ENCODE data around the gene DCC. TPM values are rescaled to one million over a fixed set of nuclear protein-coding genes. Genes with fewer than 3 reads are reported as not detected.

The DCC gene
- total and polyA plus RNA-seq, 5 donors from 2014 or later, result not detected

DNA sequence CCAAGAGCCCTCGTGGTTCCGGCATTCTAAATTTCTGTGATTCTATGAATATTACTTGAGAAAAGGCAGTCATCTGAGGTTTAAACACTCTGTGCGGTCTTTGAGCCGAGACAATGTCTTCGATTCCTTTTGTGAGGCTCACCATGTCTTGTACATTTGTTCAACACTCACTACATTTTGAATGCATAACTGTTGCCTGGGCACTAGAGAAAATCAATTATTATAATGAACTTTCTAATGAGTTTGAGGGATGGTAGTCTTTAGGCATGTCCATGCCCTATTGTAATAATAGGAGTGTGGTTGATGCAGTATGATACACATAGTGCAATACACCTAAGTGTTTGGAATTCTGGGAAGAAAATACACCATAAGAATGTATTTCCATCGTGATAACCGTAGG is 1181.1 kb downstream of the DCC start:
- H3K36me3 ChIP-seq (ENCODE audit: control insufficient read depth, insufficient read depth, low read length), result no peaks in the 10 kb centered on the region
- no peak overlapping the region for H3K27ac Mint-ChIP-seq
- H3K27me3 ChIP-seq (ENCODE audit: control insufficient read depth, insufficient read depth, low read length), result no peaks in the 10 kb centered on the region
- H3K27me3 Mint-ChIP-seq, result no peaks in the 10 kb centered on the region
- no peak for DNase-seq
- H3K4me1 Mint-ChIP-seq, result no peaks in the 10 kb centered on the region
- no peak overlapping the region for H3K4me3 ChIP-seq (ENCODE audit: low read depth, low read length)
- no peak overlapping the region for H3K4me3 Mint-ChIP-seq
- no peaks in the 10 kb centered on the region for H3K36me3 Mint-ChIP-seq
- peaks cover 0 to 9% (median 4%) of the 10 kb centered on the region in 7 donors for H3K9me3 Mint-ChIP-seq
- no peak for ATAC-seq (ENCODE audit: low read depth in 2 of 2)
- H3K9me3 ChIP-seq (ENCODE audit: control insufficient read depth in 2 of 2, low read length in 2 of 2), result no peaks in the 10 kb centered on the region
- no peak overlapping the region for H3K27ac ChIP-seq (ENCODE audit: insufficient read depth, low read length, poor library complexity, severe bottlenecking)
- no peaks in the 10 kb centered on the region for H3K4me1 ChIP-seq (ENCODE audit: control insufficient read depth, insufficient read depth, low read length, poor library complexity, severe bottlenecking)

DNA sequence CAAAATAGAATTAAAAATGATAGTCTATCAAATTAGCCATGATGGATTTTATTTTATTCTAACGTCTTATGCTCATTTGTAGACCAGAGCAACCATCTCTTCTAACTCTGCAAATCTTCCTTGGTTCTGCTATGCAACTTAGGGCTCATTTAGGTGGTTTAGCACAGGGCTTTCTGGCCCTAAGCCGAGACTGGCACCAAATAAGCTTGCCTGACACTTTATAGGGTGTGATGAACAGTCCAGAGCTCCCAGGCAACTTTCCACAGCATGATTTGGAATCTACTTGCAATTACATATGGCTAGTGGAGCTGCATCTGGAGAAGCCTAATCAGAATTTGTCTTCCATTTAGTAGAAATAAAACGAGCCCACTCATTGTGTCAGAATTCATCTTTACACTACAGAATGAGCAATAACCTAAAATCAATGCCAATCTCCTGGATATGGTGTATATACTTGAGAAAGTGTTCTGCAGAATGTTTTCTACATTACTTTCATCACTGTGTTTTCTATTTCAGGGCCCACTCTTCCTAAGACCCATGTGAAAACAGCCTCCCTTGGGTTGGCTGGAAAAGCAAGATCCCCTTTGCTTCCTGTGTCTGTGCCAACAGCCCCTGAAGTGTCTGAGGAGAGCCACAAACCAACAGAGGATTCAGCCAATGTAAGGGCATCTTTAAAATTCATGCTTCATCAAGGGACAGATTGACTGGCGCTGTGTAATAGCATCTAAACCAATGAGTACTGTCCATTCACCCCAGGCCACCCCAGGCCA is 1186.3 kb downstream of the DCC start:
- ATAC-seq (ENCODE audit: low read depth in 2 of 2) (no peak), DNase-seq (no peak)
- Mint-ChIP-seq H3K4me1 (no peaks in the 10 kb centered on the region), H3K4me3 (no peak overlapping the region), H3K36me3 (no peaks in the 10 kb centered on the region), H3K27me3 (no peaks in the 10 kb centered on the region), H3K27ac (no peak overlapping the region), H3K9me3 (peaks cover 0 to 6% (median 0%) of the 10 kb centered on the region in 7 donors)
- Histone ChIP-seq H3K9me3 (ENCODE audit: control insufficient read depth in 2 of 2, low read length in 2 of 2) (no peaks in the 10 kb centered on the region), H3K27me3 (ENCODE audit: control insufficient read depth, insufficient read depth, low read length) (no peaks in the 10 kb centered on the region), H3K4me3 (ENCODE audit: low read depth, low read length) (no peak overlapping the region), H3K36me3 (ENCODE audit: control insufficient read depth, insufficient read depth, low read length) (no peaks in the 10 kb centered on the region), H3K4me1 (ENCODE audit: control insufficient read depth, insufficient read depth, low read length, poor library complexity, severe bottlenecking) (no peaks in the 10 kb centered on the region), H3K27ac (ENCODE audit: insufficient read depth, low read length, poor library complexity, severe bottlenecking) (no peak overlapping the region)

DNA sequence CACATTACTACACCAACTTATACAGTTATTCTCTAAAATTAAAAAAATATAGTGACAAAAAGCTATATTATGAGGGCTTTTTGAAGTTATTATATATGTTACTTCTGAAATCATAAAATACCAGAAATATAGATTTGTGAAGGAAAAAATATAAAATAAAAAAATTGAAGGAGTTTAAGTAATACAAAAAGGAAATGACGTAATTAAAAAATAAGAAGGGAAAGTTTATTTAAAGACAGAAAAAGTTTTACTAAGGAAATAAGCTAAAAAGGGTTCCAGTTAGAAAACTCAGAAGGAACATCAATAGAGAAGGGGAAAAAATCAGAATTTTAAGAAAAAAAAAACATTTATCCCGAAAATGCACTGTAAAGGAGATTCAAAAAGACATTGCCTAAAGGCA is 1187.4 kb downstream of the DCC start:
- no peaks in the 10 kb centered on the region for H3K36me3 Mint-ChIP-seq
- no peak for ATAC-seq (ENCODE audit: low read depth in 2 of 2)
- Histone ChIP-seq H3K27ac (ENCODE audit: insufficient read depth, low read length, poor library complexity, severe bottlenecking) (no peak overlapping the region), H3K4me3 (ENCODE audit: low read depth, low read length) (no peak overlapping the region), H3K9me3 (ENCODE audit: control insufficient read depth in 2 of 2, low read length in 2 of 2) (no peaks in the 10 kb centered on the region), H3K27me3 (ENCODE audit: control insufficient read depth, insufficient read depth, low read length) (no peaks in the 10 kb centered on the region), H3K4me1 (ENCODE audit: control insufficient read depth, insufficient read depth, low read length, poor library complexity, severe bottlenecking) (no peaks in the 10 kb centered on the region), H3K36me3 (ENCODE audit: control insufficient read depth, insufficient read depth, low read length) (no peaks in the 10 kb centered on the region)
- H3K4me3 Mint-ChIP-seq, result no peak overlapping the region
- H3K27ac Mint-ChIP-seq, result no peak overlapping the region
- H3K4me1 Mint-ChIP-seq, result no peaks in the 10 kb centered on the region
- H3K9me3 Mint-ChIP-seq, result peaks cover 0 to 6% (median 0%) of the 10 kb centered on the region in 7 donors
- no peak for DNase-seq
- H3K27me3 Mint-ChIP-seq, result no peaks in the 10 kb centered on the region

DNA sequence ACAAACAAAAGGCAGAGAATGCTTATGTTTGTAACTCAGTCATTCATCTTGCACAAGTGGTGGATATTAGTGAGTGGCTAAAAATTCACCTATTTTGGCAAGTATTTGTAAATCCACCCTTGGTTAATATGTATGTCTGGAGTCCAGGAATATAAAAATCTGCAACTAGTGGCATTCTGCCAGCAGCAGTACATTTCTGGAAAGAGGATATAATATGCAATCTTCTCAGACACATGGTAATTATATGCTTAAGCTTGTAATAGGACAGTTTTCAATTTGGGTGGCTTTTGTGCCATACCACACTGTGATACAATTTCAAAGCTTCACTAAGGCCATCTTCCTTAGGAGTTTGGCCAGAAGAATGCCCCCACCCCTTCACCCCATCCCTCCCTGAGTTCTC is 1191.2 kb downstream of the DCC start:
- H3K9me3 Mint-ChIP-seq, result peaks cover 0 to 4% (median 2%) of the 10 kb centered on the region in 7 donors
- no peak overlapping the region for H3K27ac Mint-ChIP-seq
- H3K27me3 Mint-ChIP-seq, result no peaks in the 10 kb centered on the region

DNA sequence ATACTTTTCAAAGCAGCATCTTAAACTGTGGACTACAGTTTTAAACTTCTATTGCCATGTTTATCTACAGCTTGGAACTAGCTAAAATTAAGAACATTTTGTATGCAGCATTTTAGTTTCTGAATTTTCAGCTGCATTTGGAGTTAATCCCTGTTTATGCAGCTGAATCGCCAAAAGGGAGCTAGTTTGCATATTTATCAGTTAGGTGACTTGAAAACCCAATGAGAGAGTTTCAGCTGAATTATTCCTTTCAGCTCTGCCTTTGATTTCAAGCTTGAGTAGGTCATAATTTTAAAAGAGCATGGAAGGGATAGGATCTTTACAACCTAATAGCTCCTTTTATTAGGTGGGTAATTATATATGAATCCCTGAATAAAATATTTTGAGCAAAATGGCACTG is 1191.9 kb downstream of the DCC start:
- Histone ChIP-seq H3K9me3 (ENCODE audit: control insufficient read depth in 2 of 2, low read length in 2 of 2) (no peaks in the 10 kb centered on the region), H3K27ac (ENCODE audit: insufficient read depth, low read length, poor library complexity, severe bottlenecking) (no peak overlapping the region), H3K36me3 (ENCODE audit: control insufficient read depth, insufficient read depth, low read length) (no peaks in the 10 kb centered on the region), H3K4me3 (ENCODE audit: low read depth, low read length) (no peak overlapping the region), H3K27me3 (ENCODE audit: control insufficient read depth, insufficient read depth, low read length) (no peaks in the 10 kb centered on the region), H3K4me1 (ENCODE audit: control insufficient read depth, insufficient read depth, low read length, poor library complexity, severe bottlenecking) (no peaks in the 10 kb centered on the region)
- Mint-ChIP-seq H3K27ac (no peak overlapping the region), H3K27me3 (no peaks in the 10 kb centered on the region), H3K9me3 (peaks cover 0 to 4% (median 0%) of the 10 kb centered on the region in 7 donors), H3K36me3 (no peaks in the 10 kb centered on the region), H3K4me3 (no peak overlapping the region), H3K4me1 (no peaks in the 10 kb centered on the region)
- no peak for DNase-seq
- ATAC-seq (ENCODE audit: low read depth in 2 of 2), result no peak

More for the DNA sequence above, 1191.2 kb downstream of the DCC start:
- no peak for ATAC-seq (ENCODE audit: low read depth in 2 of 2)
- Mint-ChIP-seq H3K4me1 (no peaks in the 10 kb centered on the region), H3K36me3 (no peaks in the 10 kb centered on the region), H3K4me3 (no peak overlapping the region)
- H3K27me3 ChIP-seq (ENCODE audit: control insufficient read depth, insufficient read depth, low read length), result no peaks in the 10 kb centered on the region
- no peaks in the 10 kb centered on the region for H3K4me1 ChIP-seq (ENCODE audit: control insufficient read depth, insufficient read depth, low read length, poor library complexity, severe bottlenecking)
- H3K9me3 ChIP-seq (ENCODE audit: control insufficient read depth in 2 of 2, low read length in 2 of 2), result no peaks in the 10 kb centered on the region
- no peaks in the 10 kb centered on the region for H3K36me3 ChIP-seq (ENCODE audit: control insufficient read depth, insufficient read depth, low read length)
- H3K4me3 ChIP-seq (ENCODE audit: low read depth, low read length), result no peak overlapping the region
- H3K27ac ChIP-seq (ENCODE audit: insufficient read depth, low read length, poor library complexity, severe bottlenecking), result no peak overlapping the region
- DNase-seq, result no peak

DNA sequence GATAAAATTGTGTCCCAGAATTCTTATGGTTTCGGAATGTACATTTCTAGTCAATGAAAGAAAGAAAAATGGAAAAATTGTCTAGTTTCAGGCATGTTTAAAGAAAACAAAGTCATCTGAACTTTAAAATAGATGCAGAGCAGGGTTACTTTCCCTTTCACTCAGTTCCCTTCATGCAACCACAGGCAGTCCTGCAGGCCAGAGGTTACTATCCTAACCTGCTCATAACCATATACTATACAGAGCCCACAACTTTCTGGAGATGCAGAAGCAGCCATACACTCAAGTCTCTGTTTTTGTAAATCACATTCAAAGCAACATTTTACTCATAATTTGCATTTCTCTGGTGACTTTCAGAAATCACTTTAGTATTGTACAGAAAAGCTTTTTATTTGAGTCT is 1194.2 kb downstream of the DCC start:
- Histone ChIP-seq H3K4me3 (ENCODE audit: low read depth, low read length) (no peak overlapping the region), H3K4me1 (ENCODE audit: control insufficient read depth, insufficient read depth, low read length, poor library complexity, severe bottlenecking) (no peaks in the 10 kb centered on the region), H3K36me3 (ENCODE audit: control insufficient read depth, insufficient read depth, low read length) (no peaks in the 10 kb centered on the region), H3K9me3 (ENCODE audit: control insufficient read depth in 2 of 2, low read length in 2 of 2) (no peaks in the 10 kb centered on the region), H3K27ac (ENCODE audit: insufficient read depth, low read length, poor library complexity, severe bottlenecking) (no peak overlapping the region), H3K27me3 (ENCODE audit: control insufficient read depth, insufficient read depth, low read length) (no peaks in the 10 kb centered on the region)
- Mint-ChIP-seq H3K9me3 (peaks cover 0 to 8% (median 0%) of the 10 kb centered on the region in 7 donors), H3K4me3 (no peak overlapping the region), H3K27ac (no peak overlapping the region), H3K36me3 (no peaks in the 10 kb centered on the region), H3K4me1 (no peaks in the 10 kb centered on the region), H3K27me3 (no peaks in the 10 kb centered on the region)
- ATAC-seq (ENCODE audit: low read depth in 2 of 2) (no peak), DNase-seq (no peak)

DNA sequence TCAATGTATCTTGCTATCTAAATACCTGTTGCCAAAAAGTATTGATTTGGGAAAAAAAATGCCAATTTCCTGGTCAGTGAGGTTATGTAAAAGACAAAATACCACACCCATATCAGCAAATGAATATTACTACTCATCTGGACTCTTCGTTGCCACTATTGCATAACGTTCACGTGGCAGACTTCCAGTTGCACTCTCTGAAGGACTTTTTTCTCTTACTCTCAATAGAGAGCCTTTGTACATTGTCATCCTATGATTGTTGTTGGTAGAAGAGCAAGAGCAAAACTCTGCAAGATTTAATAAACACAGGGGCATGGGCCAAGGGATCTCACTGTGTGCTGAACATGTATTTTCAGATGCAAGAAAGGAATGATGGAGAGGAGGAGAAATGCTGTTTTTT is 1194.7 kb downstream of the DCC start:
- no peak overlapping the region for H3K4me3 Mint-ChIP-seq

DNA sequence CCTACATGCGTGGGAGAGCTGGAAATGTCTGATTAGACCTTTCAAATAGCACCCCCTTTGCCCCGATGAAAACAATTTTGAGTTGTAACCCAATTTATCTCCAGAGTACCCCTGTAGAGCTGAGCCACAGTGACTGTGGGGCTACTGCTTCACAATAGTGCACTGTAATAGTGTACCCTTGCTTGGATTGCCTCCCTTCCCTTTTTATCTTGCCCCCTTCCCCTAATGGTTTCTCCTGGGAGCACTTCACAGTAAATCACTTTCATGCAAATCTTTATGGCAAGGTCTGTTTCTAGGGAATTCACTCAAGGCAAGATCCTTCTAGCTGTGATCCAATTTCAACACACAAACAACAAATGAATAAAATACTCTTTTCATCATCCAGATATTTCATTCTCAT is 1196.9 kb downstream of the DCC start:
- no peaks in the 10 kb centered on the region for H3K4me1 ChIP-seq (ENCODE audit: control insufficient read depth, insufficient read depth, low read length, poor library complexity, severe bottlenecking)
- H3K9me3 Mint-ChIP-seq, result peaks cover 0 to 8% (median under 1%) of the 10 kb centered on the region in 7 donors
- H3K27ac Mint-ChIP-seq, result no peak overlapping the region
- no peak for ATAC-seq (ENCODE audit: low read depth in 2 of 2)
- no peaks in the 10 kb centered on the region for H3K36me3 Mint-ChIP-seq
- DNase-seq, result no peak
- no peaks in the 10 kb centered on the region for H3K9me3 ChIP-seq (ENCODE audit: control insufficient read depth in 2 of 2, low read length in 2 of 2)
- H3K27ac ChIP-seq (ENCODE audit: insufficient read depth, low read length, poor library complexity, severe bottlenecking), result no peak overlapping the region
- H3K27me3 ChIP-seq (ENCODE audit: control insufficient read depth, insufficient read depth, low read length), result no peaks in the 10 kb centered on the region
- no peak overlapping the region for H3K4me3 ChIP-seq (ENCODE audit: low read depth, low read length)
- no peaks in the 10 kb centered on the region for H3K36me3 ChIP-seq (ENCODE audit: control insufficient read depth, insufficient read depth, low read length)
- H3K27me3 Mint-ChIP-seq, result no peaks in the 10 kb centered on the region
- H3K4me1 Mint-ChIP-seq, result no peaks in the 10 kb centered on the region
- H3K4me3 Mint-ChIP-seq, result no peak overlapping the region

More for the DNA sequence above, 1194.7 kb downstream of the DCC start:
- H3K9me3 ChIP-seq (ENCODE audit: control insufficient read depth in 2 of 2, low read length in 2 of 2), result no peaks in the 10 kb centered on the region
- Mint-ChIP-seq H3K9me3 (peaks cover 0 to 8% (median 0%) of the 10 kb centered on the region in 7 donors), H3K27ac (no peak overlapping the region), H3K36me3 (no peaks in the 10 kb centered on the region), H3K4me1 (no peaks in the 10 kb centered on the region), H3K27me3 (no peaks in the 10 kb centered on the region)
- H3K36me3 ChIP-seq (ENCODE audit: control insufficient read depth, insufficient read depth, low read length), result no peaks in the 10 kb centered on the region
- no peaks in the 10 kb centered on the region for H3K4me1 ChIP-seq (ENCODE audit: control insufficient read depth, insufficient read depth, low read length, poor library complexity, severe bottlenecking)
- H3K27ac ChIP-seq (ENCODE audit: insufficient read depth, low read length, poor library complexity, severe bottlenecking), result no peak overlapping the region
- H3K4me3 ChIP-seq (ENCODE audit: low read depth, low read length), result no peak overlapping the region
- H3K27me3 ChIP-seq (ENCODE audit: control insufficient read depth, insufficient read depth, low read length), result no peaks in the 10 kb centered on the region
- ATAC-seq (ENCODE audit: low read depth in 2 of 2) (no peak), DNase-seq (no peak)
